Testis (tissue), 2 donors: ENCODE measurements around the gene CCL2.

ENCODE experiments used
- CTCF ChIP-seq, 3 experiments: fragments of 450-650 bp in 2 of 3; fragments of 200-600 bp in 1 of 3; sonication (generic) in 1 of 3; IDR thresholded peaks; one replicate each; pipeline ENCODE4 v1.5.1; 2016 to 2019; ENCODE audit warnings: antibody characterized with exemption in 3 of 3, mild to moderate bottlenecking in 2 of 3, moderate library complexity in 1 of 3
- POLR2A ChIP-seq: fragments of 450-650 bp; IDR thresholded peaks from one replicate; pipeline ENCODE4 v1.6.1; 2017; ENCODE audit warnings: antibody characterized with exemption, mild to moderate bottlenecking, moderate library complexity

- TF ChIP-seq CTCF (IDR thresholded peaks at IDR 0.05) (no peak), POLR2A (no peak)
Observed at GRCh38 chr17:34222722-34223497, 32.2 kb upstream of the CCL2 start.
